H1 (cell line): ENCODE results near the gene PROZ.

Experiments used
- BACH1 ChIP-seq: IDR thresholded peaks from 2 replicates; pipeline ENCODE4 v1.6.1; 2012; ENCODE audit warnings: low read length, improper control_type of control experiment
- BCL11A ChIP-seq, 2 experiments: IDR thresholded peaks; one replicate each; pipeline ENCODE4 v1.6.1; 2011; ENCODE audit warnings: low read depth in 2 of 2, low read length in 2 of 2, mild to moderate bottlenecking in 2 of 2
- CTCF ChIP-seq, 3 experiments: IDR thresholded peaks; 1 replicate in 2 of 3; 2 replicates in 1 of 3; pipeline versions ENCODE4 v1.5.1 to v1.6.1; 2011; ENCODE audit warnings: low read length in 3 of 3, mild to moderate bottlenecking in 3 of 3, inconsistent platforms in 2 of 3, low read depth in 1 of 3, moderate library complexity in 1 of 3; ENCODE audit not compliant: insufficient read depth in 1 of 3; ENCODE audit errors: control extremely low read depth in 1 of 3
- EP300 ChIP-seq, 2 experiments: IDR thresholded peaks; 1 replicate in 1 of 2; 2 replicates in 1 of 2; pipeline ENCODE4 v1.6.1; 2011 to 2012; ENCODE audit warnings: low read depth in 2 of 2, low read length in 2 of 2, mild to moderate bottlenecking in 2 of 2, borderline replicate concordance in 1 of 2, inconsistent platforms in 1 of 2, moderate library complexity in 1 of 2
- GTF2F1 ChIP-seq: IDR thresholded peaks from 2 replicates; pipeline ENCODE4 v1.6.1; 2012; ENCODE audit warnings: low read depth, low read length, improper control_type of control experiment, borderline replicate concordance
- HDAC2 ChIP-seq, 2 experiments: fragments of 300-600 bp in 1 of 2; sonication (generic) in 1 of 2; IDR thresholded peaks; 2 replicates each; pipeline ENCODE4 v1.6.1; 2011 to 2012; ENCODE audit warnings: low read depth in 2 of 2, low read length in 2 of 2, mild to moderate bottlenecking in 2 of 2, moderate library complexity in 2 of 2, borderline replicate concordance in 1 of 2, inconsistent platforms in 1 of 2
- KDM5A ChIP-seq: fragments of 200-600 bp; IDR thresholded peaks from 2 replicates; pipeline ENCODE4 v1.7.1; 2012; ENCODE audit warnings: mild to moderate bottlenecking, low read length, inconsistent platforms, mixed read lengths
- POLR2A ChIP-seq, 2 experiments: IDR thresholded peaks; 1 replicate in 1 of 2; 2 replicates in 1 of 2; pipeline ENCODE4 v1.6.1; 2011; ENCODE audit warnings: low read depth in 2 of 2, low read length in 2 of 2, mild to moderate bottlenecking in 2 of 2; ENCODE audit errors: control extremely low read depth in 1 of 2
- POLR2AphosphoS5 ChIP-seq: IDR thresholded peaks from 2 replicates; pipeline ENCODE4 v1.6.1; 2011; ENCODE audit warnings: low read depth, low read length
- RNF2 ChIP-seq: fragments of 200-900, 300-1000 bp; sonication (generic); IDR thresholded peaks from 2 replicates; pipeline ENCODE4 v1.7.1; 2016; ENCODE audit warnings: borderline replicate concordance, low read depth, mild to moderate bottlenecking, antibody characterized with exemption, low read length; ENCODE audit not compliant: poor library complexity, severe bottlenecking; ENCODE audit errors: missing control alignments
- SUZ12 ChIP-seq: fragments of 200-600 bp; sonication (generic); IDR thresholded peaks from 2 replicates; pipeline ENCODE4 v1.6.1; 2012; ENCODE audit warnings: mild to moderate bottlenecking, inconsistent platforms, low read length, moderate library complexity, mixed read lengths
- TAF1 ChIP-seq: IDR thresholded peaks from 2 replicates; pipeline ENCODE4 v1.6.1; 2011; ENCODE audit warnings: mild to moderate bottlenecking, low read depth, low read length
- TF ChIP-seq, protein P1 (sequence below): IDR thresholded peaks from 2 replicates; pipeline ENCODE4 v1.6.1; 2011; ENCODE audit warnings: low read depth, mild to moderate bottlenecking, low read length; ENCODE audit not compliant: insufficient read depth

DNA sequence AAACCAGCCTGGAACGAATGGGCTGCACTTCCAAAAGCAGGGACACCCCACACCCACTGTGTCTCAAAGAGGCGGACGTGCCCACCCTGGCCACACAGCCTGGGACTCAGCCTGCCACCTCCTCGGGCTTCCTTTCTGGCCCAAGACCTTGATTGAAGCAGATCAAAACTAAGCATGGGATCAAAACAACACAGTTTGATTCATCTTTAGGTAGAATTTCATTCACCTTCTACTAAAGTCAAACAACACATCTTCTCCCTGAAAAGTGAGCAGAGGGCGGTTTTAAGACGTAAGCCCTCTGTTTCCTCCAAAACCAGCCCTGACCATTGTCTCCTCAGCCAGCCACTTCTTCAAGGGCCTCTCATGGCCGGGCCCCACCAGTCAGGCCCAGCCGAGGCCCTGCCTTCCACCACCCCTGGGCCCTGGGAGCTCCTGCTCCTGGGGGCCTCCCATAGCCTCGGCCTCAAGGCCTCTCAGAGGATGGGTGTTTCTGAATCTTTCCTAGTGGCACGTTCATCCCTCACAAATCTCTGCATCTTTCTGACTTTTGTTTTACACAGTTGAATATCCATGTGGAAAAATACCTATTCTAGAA lies 42.1 kb upstream of the PROZ start:
- TF ChIP-seq POLR2A (IDR thresholded peaks at IDR 0.05; ENCODE audit: control extremely low read depth in 1 of 2, low read depth in 2 of 2, low read length in 2 of 2) (no peak), BCL11A (IDR thresholded peaks at IDR 0.05; ENCODE audit: low read depth in 2 of 2, low read length in 2 of 2) (no peak), CTCF (IDR thresholded peaks at IDR 0.05; ENCODE audit: control extremely low read depth in 1 of 3, insufficient read depth in 1 of 3, low read depth in 1 of 3, low read length in 3 of 3) (no peak), TAF1 (no peak), GTF2F1 (no peak), RNF2 (no peak), EP300 (IDR thresholded peaks at IDR 0.05; ENCODE audit: borderline replicate concordance in 1 of 2, low read depth in 2 of 2, low read length in 2 of 2) (no peak), POLR2AphosphoS5 (no peak), SUZ12 (no peak), BACH1 (no peak), KDM5A (no peak), HDAC2 (IDR thresholded peaks at IDR 0.05; ENCODE audit: borderline replicate concordance in 1 of 2, low read depth in 2 of 2, low read length in 2 of 2) (no peak)
- TF ChIP-seq, protein P1, sequence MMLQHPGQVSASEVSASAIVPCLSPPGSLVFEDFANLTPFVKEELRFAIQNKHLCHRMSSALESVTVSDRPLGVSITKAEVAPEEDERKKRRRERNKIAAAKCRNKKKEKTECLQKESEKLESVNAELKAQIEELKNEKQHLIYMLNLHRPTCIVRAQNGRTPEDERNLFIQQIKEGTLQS, result no peak
